D721Med (cell line): Measurements from ENCODE around the gene ADAM22.

Experiments used
- DNase-seq: peaks from one replicate; pipeline ENCODE4 v3.0.0; 2011; ENCODE audit warnings: low spot score; ENCODE audit not compliant: insufficient read length
- FAIRE-seq: peaks from 2 replicates; lab custom pipeline; 2011; peaks lifted over from hg19 to GRCh38; lab: Jason Lieb, UNC
- CTCF ChIP-seq: IDR thresholded peaks from 2 replicates; pipeline ENCODE4 v1.5.1; 2012; ENCODE audit warnings: mild to moderate bottlenecking, control low read depth; ENCODE audit not compliant: insufficient read depth; ENCODE audit errors: missing control alignments

ADAM22 gene

GRCh38 chr7:88115258-88115796 is 181.3 kb downstream of the ADAM22 start:
- FAIRE-seq (no peak), DNase-seq (no peak)
- TF ChIP-seq CTCF = no peak

GRCh38 chr7:88115816-88116215 is 181.8 kb downstream of the ADAM22 start:
- DNase-seq (no peak), FAIRE-seq (no peak)

GRCh38 chr7:88116235-88116795 is 182.3 kb downstream of the ADAM22 start:
- no peak for DNase-seq
- no peak for FAIRE-seq
- TF ChIP-seq CTCF = no peak

More at GRCh38 chr7:88115816-88116215, 181.8 kb downstream of the ADAM22 start:
- no peak for TF ChIP-seq CTCF

GRCh38 chr7:88117325-88117724 is 183.3 kb downstream of the ADAM22 start:
- TF ChIP-seq CTCF = no peak
- no peak for FAIRE-seq
- no peak for DNase-seq

GRCh38 chr7:88121335-88121734 is 187.3 kb downstream of the ADAM22 start:
- no peak for FAIRE-seq
- TF ChIP-seq CTCF = no peak
- no peak for DNase-seq

GRCh38 chr7:88127637-88128290 is 193.7 kb downstream of the ADAM22 start:
- TF ChIP-seq CTCF = no peak
- FAIRE-seq (no peak), DNase-seq (no peak)

GRCh38 chr7:88132725-88133124 is 198.7 kb downstream of the ADAM22 start:
- no peak for DNase-seq
- TF ChIP-seq CTCF = no peak
- FAIRE-seq = no peak
